ENCODE results near the gene PASK. TPM values are rescaled to one million over a fixed set of nuclear protein-coding genes. Genes with fewer than 3 reads are reported as not detected.

The PASK gene
- total RNA-seq, 1 experiment from 2014 or later = 9.0 TPM

DNA sequence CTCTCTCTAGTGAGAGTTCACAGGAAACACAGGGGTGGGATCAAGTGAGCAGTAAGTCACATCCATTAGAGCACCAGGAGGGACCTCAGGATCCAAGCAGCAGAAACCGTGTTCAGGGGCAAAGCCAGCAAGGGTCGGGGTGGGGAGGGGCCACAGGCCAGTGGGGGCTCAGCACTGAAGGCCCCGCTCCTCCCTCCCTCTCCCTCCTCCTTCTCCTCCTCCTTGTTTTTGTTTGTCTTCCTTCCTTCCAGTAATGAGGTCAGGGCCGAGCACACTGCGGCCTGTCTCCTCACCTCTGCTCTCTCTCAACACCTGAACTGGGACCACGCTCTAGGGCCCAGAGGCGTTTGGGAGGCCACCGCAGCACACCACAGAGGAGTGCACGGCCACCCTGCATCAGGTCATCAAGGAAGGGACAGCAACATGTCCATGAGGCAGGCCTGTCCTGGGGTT is 68.1 kb downstream of the PASK start:
- TF ChIP-seq, protein P1, sequence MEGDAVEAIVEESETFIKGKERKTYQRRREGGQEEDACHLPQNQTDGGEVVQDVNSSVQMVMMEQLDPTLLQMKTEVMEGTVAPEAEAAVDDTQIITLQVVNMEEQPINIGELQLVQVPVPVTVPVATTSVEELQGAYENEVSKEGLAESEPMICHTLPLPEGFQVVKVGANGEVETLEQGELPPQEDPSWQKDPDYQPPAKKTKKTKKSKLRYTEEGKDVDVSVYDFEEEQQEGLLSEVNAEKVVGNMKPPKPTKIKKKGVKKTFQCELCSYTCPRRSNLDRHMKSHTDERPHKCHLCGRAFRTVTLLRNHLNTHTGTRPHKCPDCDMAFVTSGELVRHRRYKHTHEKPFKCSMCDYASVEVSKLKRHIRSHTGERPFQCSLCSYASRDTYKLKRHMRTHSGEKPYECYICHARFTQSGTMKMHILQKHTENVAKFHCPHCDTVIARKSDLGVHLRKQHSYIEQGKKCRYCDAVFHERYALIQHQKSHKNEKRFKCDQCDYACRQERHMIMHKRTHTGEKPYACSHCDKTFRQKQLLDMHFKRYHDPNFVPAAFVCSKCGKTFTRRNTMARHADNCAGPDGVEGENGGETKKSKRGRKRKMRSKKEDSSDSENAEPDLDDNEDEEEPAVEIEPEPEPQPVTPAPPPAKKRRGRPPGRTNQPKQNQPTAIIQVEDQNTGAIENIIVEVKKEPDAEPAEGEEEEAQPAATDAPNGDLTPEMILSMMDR (IDR thresholded peaks at IDR 0.05; ENCODE audit: unreplicated experiment) = no peak
- no peak for DNase-seq (ENCODE audit: unreplicated experiment)
- no TSS peak for BruUV-seq (replicated peaks)
- H3K4me3 Mint-ChIP-seq (ENCODE audit: unreplicated experiment) = no peak overlapping the region
- intact Hi-C loops (cut with micrococcal nuclease) = no loop called here
- no peaks in the 10 kb centered on the region for H3K9me3 Mint-ChIP-seq (ENCODE audit: unreplicated experiment)
- H3K27me3 Mint-ChIP-seq (ENCODE audit: insufficient read depth, unreplicated experiment) = no peaks in the 10 kb centered on the region
- ChIA-PET CTCF (interaction anchor here (0.6 to 0.7 kb wide), 2 partner anchors 68 to 423 kb away, joined by 3 to 4 read pairs; partner anchors contain the start of gene PASK), POLR2A (no interaction called here)
- H3K36me3 Mint-ChIP-seq (ENCODE audit: insufficient read depth, unreplicated experiment) = peaks cover 36% of the 10 kb centered on the region
- no peaks in the 10 kb centered on the region for H3K4me1 Mint-ChIP-seq (ENCODE audit: insufficient read depth, unreplicated experiment)
- H3K27ac Mint-ChIP-seq (ENCODE audit: low read depth, unreplicated experiment) = no peak overlapping the region

DNA sequence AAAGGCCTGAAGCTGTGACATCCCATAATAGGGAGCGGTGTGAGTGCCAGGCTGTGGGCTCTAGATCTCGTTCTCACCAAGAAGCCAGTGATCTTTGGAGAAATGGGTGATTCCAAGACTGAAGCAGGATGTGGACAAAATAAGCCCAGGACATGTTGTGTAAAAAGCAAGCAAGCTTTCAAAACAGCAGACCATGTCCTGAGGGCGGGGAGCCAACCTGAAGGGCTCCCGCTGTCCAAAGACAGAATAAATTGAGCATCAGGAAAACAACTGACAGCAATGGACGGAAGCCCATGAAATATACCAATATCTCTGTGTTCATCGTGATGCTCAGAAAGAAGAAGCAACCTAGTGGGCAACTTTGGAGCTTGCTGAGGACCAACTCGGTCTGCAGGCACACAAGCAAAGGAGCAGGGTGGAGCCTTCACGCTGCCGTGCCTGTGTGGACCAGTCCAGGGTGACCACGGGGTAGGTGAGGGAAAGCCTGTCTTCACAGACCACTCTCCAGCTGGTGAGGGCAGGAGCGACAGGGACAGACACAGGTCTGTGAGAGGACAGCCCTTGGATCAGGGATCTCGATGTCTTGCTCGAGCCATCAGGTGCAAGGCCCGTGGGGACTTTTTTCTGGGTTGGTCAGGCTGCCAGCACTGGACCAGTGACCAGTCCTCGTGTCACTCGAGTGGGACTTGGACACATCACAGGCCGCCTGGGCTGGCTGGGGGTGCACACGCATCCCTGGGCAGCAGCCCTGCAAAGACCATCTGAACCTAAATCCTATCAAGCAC is 68.7 kb downstream of the PASK start:
- TF ChIP-seq, protein P1 (IDR thresholded peaks at IDR 0.05; ENCODE audit: unreplicated experiment) = no peak
- no TSS peak for BruUV-seq (replicated peaks)
- ChIA-PET CTCF (no interaction called here), POLR2A (interaction anchor here (0.6 kb wide), 1 partner anchor 21 kb away, joined by 7 read pairs; the partner anchor contains the start of gene MTERF4)
- Mint-ChIP-seq H3K27me3 (ENCODE audit: insufficient read depth, unreplicated experiment) (no peaks in the 10 kb centered on the region), H3K9me3 (ENCODE audit: unreplicated experiment) (no peaks in the 10 kb centered on the region), H3K4me3 (ENCODE audit: unreplicated experiment) (no peak overlapping the region), H3K36me3 (ENCODE audit: insufficient read depth, unreplicated experiment) (peaks cover 30% of the 10 kb centered on the region), H3K27ac (ENCODE audit: low read depth, unreplicated experiment) (no peak overlapping the region), H3K4me1 (ENCODE audit: insufficient read depth, unreplicated experiment) (no peaks in the 10 kb centered on the region)
- intact Hi-C loops (cut with micrococcal nuclease) = no loop called here
- no peak for DNase-seq (ENCODE audit: unreplicated experiment)

DNA sequence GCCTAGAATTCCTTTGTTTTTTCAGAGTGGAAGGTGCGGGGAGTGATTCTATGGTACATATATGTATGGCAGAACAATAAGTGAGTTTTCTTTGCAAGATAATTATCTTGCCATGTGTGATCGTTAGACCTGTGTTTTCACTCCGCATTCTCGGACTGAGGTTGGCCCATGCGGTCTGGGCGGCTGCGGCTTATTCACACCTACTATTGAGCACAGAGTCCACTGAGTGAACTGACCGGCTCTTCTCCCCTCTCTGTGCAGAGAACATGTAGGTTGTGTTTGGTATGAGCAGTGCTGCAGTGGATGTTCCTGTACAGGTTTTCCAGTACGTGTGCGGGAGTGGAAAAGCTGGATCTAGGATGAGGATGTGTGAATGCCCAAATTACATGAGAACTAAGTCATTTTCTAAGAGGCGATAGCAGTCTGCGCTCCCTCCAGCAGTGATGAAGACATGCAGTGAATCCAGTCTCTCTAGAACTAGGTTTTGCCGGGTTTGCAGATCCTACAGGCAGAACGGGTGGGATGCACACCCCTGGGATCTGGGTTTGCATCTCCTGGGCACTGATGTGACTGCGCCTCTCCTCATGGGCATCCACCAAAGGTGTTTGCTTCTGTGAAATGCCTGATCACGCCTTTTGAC is 74.3 kb downstream of the PASK start:
- no peaks in the 10 kb centered on the region for H3K27me3 Mint-ChIP-seq (ENCODE audit: insufficient read depth, unreplicated experiment)
- H3K4me3 Mint-ChIP-seq (ENCODE audit: unreplicated experiment) = no peak overlapping the region
- DNase-seq (ENCODE audit: unreplicated experiment) = no peak
- ChIA-PET CTCF (no interaction called here), POLR2A (no interaction called here)
- no TSS peak for BruUV-seq (replicated peaks)
- TF ChIP-seq, protein P1 (IDR thresholded peaks at IDR 0.05; ENCODE audit: unreplicated experiment) = no peak
- H3K27ac Mint-ChIP-seq (ENCODE audit: low read depth, unreplicated experiment) = no peak overlapping the region
- peaks cover 16% of the 10 kb centered on the region for H3K36me3 Mint-ChIP-seq (ENCODE audit: insufficient read depth, unreplicated experiment)
- no peaks in the 10 kb centered on the region for H3K4me1 Mint-ChIP-seq (ENCODE audit: insufficient read depth, unreplicated experiment)
- intact Hi-C loops (cut with micrococcal nuclease) = loop anchor here (5.0 kb wide), 1 partner anchor 223 kb away; no protein-coding TSS in a partner anchor
- H3K9me3 Mint-ChIP-seq (ENCODE audit: unreplicated experiment) = no peaks in the 10 kb centered on the region

DNA sequence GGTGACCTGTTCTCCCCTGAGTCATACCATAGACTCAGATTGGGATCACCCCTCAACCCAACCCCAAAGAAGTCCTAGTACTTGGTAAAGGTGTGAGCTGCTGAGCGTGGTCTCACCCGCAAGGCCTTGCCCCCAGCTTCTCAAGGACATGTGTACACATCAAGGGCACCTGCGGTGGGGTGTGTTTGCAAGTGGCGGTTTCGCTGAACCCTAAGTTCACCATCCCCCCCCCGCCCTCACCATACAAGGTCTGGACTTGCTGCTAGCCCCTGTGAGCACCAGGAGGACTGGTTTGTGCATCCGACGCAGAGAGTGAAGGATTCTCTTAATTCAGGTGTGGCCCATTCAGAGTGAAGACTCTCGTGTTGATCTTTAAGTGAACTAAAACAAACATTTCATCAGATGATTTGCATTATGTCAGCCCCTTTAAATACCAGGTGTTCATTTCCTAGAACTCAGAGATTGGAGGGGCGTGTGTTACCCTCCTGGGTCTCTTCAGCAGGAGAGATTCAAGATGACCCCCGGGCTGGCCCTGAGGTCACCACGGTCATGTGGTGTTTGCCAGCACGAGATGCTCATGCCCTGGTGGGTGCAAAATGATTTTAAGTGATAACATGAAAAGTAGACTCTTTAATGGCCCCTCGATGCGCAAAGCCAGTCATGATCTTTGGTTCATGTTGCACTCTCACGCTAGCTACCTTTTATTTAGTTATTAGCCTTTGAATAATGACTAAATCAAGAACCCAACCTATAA is 75.0 kb downstream of the PASK start:
- no peaks in the 10 kb centered on the region for H3K27me3 Mint-ChIP-seq (ENCODE audit: insufficient read depth, unreplicated experiment)
- ChIA-PET POLR2A (no interaction called here), CTCF (no interaction called here)
- H3K27ac Mint-ChIP-seq (ENCODE audit: low read depth, unreplicated experiment) = no peak overlapping the region
- no TSS peak for BruUV-seq (replicated peaks)
- H3K4me3 Mint-ChIP-seq (ENCODE audit: unreplicated experiment) = no peak overlapping the region
- no peaks in the 10 kb centered on the region for H3K9me3 Mint-ChIP-seq (ENCODE audit: unreplicated experiment)
- TF ChIP-seq, protein P1 (IDR thresholded peaks at IDR 0.05; ENCODE audit: unreplicated experiment) = no peak
- no peak for DNase-seq (ENCODE audit: unreplicated experiment)
- H3K36me3 Mint-ChIP-seq (ENCODE audit: insufficient read depth, unreplicated experiment) = peaks cover 12% of the 10 kb centered on the region
- H3K4me1 Mint-ChIP-seq (ENCODE audit: insufficient read depth, unreplicated experiment) = no peaks in the 10 kb centered on the region
- intact Hi-C loops (cut with micrococcal nuclease) = no loop called here
